ENCODE measurements around the gene MAP3K2. TPM values are rescaled to one million over a fixed set of nuclear protein-coding genes. Genes with fewer than 3 reads are reported as not detected.

MAP3K2 gene
- total RNA-seq, 1 experiment from 2014 or later: 36.0 TPM

DNA sequence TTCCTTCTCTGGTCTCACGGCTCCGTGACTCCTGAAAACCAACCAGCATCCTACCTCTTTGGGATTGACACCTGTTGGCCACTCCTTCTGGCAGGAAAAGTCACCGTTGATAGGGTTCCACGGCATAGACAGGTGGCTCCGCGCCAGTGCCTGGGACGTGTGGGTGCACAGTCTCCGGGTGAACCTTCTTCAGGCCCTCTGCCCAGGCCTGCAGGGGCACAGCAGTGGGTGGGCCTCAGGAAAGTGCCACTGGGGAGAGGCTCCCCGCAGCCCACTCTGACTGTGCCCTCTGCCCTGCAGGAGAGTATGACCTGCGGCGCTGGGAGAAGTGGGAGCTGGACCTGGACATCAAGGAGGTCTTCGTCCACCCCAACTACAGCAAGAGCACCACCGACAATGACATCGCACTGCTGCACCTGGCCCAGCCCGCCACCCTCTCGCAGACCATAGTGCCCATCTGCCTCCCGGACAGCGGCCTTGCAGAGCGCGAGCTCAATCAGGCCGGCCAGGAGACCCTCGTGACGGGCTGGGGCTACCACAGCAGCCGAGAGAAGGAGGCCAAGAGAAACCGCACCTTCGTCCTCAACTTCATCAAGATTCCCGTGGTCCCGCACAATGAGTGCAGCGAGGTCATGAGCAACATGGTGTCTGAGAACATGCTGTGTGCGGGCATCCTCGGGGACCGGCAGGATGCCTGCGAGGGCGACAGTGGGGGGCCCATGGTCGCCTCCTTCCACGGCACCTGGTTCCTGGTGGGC is 40.5 kb upstream of the MAP3K2 start:
- H3K4me1 ChIP-seq (ENCODE audit: low read length): peaks cover 5% of the 10 kb centered on the region; the same call in 1 of the 2 replicates
- no peak for DNase-seq
- no peak overlapping the region for H2AFZ ChIP-seq (ENCODE audit: low read length)
- no peaks in the 10 kb centered on the region for H3K9me2 ChIP-seq (replicated peaks; ENCODE audit: insufficient read depth, low read length)
- H3K27ac ChIP-seq (ENCODE audit: low read length): no peak overlapping the region
- no peak overlapping the region for H3K4me3 ChIP-seq (ENCODE audit: low read length)
- no peaks in the 10 kb centered on the region for H3K27me3 ChIP-seq (ENCODE audit: low read length)
- no peak overlapping the region for H3K9ac ChIP-seq (ENCODE audit: low read length)
- no peak overlapping the region for H3K4me2 ChIP-seq (ENCODE audit: low read depth, low read length, poor library complexity, severe bottlenecking)
- H4K20me1 ChIP-seq (ENCODE audit: insufficient read depth, low read depth, low read length): no peaks in the 10 kb centered on the region
- no peaks in the 10 kb centered on the region for H3K36me3 ChIP-seq (ENCODE audit: insufficient read depth, low read length)
- H3K79me2 ChIP-seq (ENCODE audit: low read length): no peaks in the 10 kb centered on the region
- H3K9me3 ChIP-seq (ENCODE audit: low read length): no peaks in the 10 kb centered on the region

DNA sequence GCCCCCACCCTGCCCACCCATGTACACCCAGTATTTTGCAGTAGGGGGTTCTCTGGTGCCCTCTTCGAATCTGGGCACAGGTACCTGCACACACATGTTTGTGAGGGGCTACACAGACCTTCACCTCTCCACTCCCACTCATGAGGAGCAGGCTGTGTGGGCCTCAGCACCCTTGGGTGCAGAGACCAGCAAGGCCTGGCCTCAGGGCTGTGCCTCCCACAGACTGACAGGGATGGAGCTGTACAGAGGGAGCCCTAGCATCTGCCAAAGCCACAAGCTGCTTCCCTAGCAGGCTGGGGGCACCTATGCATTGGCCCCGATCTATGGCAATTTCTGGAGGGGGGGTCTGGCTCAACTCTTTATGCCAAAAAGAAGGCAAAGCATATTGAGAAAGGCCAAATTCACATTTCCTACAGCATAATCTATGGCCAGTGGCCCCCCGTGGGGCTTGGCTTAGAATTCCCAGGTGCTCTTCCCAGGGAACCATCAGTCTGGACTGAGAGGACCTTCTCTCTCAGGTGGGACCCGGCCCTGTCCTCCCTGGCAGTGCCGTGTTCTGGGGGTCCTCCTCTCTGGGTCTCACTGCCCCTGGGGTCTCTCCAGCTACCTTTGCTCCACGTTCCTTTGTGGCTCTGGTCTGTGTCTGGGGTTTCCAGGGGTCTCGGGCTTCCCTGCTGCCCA is 39.7 kb upstream of the MAP3K2 start:
- Histone ChIP-seq H3K9me3 (ENCODE audit: low read length) (no peaks in the 10 kb centered on the region), H3K27me3 (ENCODE audit: low read length) (no peaks in the 10 kb centered on the region), H2AFZ (ENCODE audit: low read length) (no peak overlapping the region), H3K9me2 (replicated peaks; ENCODE audit: insufficient read depth, low read length) (no peaks in the 10 kb centered on the region), H4K20me1 (ENCODE audit: insufficient read depth, low read depth, low read length) (no peaks in the 10 kb centered on the region), H3K4me3 (ENCODE audit: low read length) (no peak overlapping the region), H3K79me2 (ENCODE audit: low read length) (no peaks in the 10 kb centered on the region), H3K4me2 (ENCODE audit: low read depth, low read length, poor library complexity, severe bottlenecking) (no peak overlapping the region), H3K36me3 (ENCODE audit: insufficient read depth, low read length) (no peaks in the 10 kb centered on the region), H3K4me1 (ENCODE audit: low read length) (peaks cover 5% of the 10 kb centered on the region; the same call in 1 of the 2 replicates), H3K27ac (ENCODE audit: low read length) (no peak overlapping the region), H3K9ac (ENCODE audit: low read length) (no peak overlapping the region)
- no peak for DNase-seq

DNA sequence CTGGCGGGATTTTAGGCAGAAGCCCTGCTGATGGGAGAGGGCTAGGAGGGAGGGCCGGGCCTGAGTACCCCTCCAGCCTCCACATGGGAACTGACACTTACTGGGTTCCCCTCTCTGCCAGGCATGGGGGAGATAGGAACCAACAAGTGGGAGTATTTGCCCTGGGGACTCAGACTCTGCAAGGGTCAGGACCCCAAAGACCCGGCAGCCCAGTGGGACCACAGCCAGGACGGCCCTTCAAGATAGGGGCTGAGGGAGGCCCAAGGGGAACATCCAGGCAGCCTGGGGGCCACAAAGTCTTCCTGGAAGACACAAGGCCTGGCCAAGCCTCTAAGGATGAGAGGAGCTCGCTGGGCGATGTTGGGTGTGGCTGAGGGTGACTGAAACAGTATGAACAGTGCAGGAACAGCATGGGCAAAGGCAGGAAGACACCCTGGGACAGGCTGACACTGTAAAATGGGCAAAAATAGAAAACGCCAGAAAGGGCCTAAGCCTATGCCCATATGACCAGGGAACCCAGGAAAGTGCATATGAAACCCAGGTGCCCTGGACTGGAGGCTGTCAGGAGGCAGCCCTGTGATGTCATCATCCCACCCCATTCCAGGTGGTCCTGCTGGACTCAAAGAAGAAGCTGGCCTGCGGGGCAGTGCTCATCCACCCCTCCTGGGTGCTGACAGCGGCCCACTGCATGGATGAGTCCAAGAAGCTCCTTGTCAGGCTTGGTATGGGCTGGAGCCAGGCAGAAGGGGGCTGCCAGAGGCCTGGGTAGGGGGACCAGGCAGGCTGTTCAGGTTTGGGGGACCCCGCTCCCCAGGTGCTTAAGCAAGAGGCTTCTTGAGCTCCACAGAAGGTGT is 39.0 kb upstream of the MAP3K2 start:
- H2AFZ ChIP-seq (ENCODE audit: low read length): no peak overlapping the region
- H3K4me2 ChIP-seq (ENCODE audit: low read depth, low read length, poor library complexity, severe bottlenecking): no peak overlapping the region
- no peaks in the 10 kb centered on the region for H3K79me2 ChIP-seq (ENCODE audit: low read length)
- no peak for DNase-seq
- H3K36me3 ChIP-seq (ENCODE audit: insufficient read depth, low read length): no peaks in the 10 kb centered on the region
- H3K9me2 ChIP-seq (replicated peaks; ENCODE audit: insufficient read depth, low read length): no peaks in the 10 kb centered on the region
- H3K9me3 ChIP-seq (ENCODE audit: low read length): no peaks in the 10 kb centered on the region
- H3K4me1 ChIP-seq (ENCODE audit: low read length): peaks cover 5% of the 10 kb centered on the region; the same call in 1 of the 2 replicates
- no peaks in the 10 kb centered on the region for H3K27me3 ChIP-seq (ENCODE audit: low read length)
- no peak overlapping the region for H3K27ac ChIP-seq (ENCODE audit: low read length)
- H4K20me1 ChIP-seq (ENCODE audit: insufficient read depth, low read depth, low read length): no peaks in the 10 kb centered on the region
- H3K9ac ChIP-seq (ENCODE audit: low read length): no peak overlapping the region
- no peak overlapping the region for H3K4me3 ChIP-seq (ENCODE audit: low read length)

DNA sequence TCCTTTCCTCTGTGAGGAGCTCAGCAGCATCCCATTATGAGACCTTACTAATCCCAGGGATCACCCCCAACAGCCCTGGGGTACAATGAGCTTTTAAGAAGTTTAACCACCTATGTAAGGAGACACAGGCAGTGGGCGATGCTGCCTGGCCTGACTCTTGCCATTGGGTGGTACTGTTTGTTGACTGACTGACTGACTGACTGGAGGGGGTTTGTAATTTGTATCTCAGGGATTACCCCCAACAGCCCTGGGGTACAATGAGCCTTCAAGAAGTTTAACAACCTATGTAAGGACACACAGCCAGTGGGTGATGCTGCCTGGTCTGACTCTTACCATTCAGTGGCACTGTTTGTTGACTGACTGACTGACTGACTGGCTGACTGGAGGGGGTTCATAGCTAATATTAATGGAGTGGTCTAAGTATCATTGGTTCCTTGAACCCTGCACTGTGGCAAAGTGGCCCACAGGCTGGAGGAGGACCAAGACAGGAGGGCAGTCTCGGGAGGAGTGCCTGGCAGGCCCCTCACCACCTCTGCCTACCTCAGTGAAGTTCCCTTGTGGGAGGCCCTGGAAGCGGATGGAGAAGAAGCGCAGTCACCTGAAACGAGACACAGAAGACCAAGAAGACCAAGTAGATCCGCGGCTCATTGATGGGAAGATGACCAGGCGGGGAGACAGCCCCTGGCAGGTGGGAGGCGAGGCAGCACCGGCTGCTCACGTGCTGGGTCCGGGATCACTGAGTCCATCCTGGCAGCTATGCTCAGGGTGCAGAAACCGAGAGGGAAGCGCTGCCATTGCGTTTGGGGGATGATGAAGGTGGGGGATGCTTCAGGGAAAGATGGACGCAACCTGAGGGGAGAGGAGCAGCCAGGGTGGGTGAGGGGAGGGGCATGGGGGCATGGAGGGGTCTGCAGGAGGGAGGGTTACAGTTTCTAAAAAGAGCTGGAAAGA is 38.0 kb upstream of the MAP3K2 start:
- Histone ChIP-seq H3K4me3 (ENCODE audit: low read length) (no peak overlapping the region), H3K9me2 (replicated peaks; ENCODE audit: insufficient read depth, low read length) (no peaks in the 10 kb centered on the region), H3K79me2 (ENCODE audit: low read length) (no peaks in the 10 kb centered on the region), H3K27me3 (ENCODE audit: low read length) (no peaks in the 10 kb centered on the region), H4K20me1 (ENCODE audit: insufficient read depth, low read depth, low read length) (no peaks in the 10 kb centered on the region), H3K9ac (ENCODE audit: low read length) (no peak overlapping the region), H3K4me1 (ENCODE audit: low read length) (peaks cover 5% of the 10 kb centered on the region; the same call in 1 of the 2 replicates), H3K27ac (ENCODE audit: low read length) (no peak overlapping the region), H3K36me3 (ENCODE audit: insufficient read depth, low read length) (no peaks in the 10 kb centered on the region), H3K9me3 (ENCODE audit: low read length) (no peaks in the 10 kb centered on the region), H3K4me2 (ENCODE audit: low read depth, low read length, poor library complexity, severe bottlenecking) (no peak overlapping the region), H2AFZ (ENCODE audit: low read length) (no peak overlapping the region)
- no peak for DNase-seq

DNA sequence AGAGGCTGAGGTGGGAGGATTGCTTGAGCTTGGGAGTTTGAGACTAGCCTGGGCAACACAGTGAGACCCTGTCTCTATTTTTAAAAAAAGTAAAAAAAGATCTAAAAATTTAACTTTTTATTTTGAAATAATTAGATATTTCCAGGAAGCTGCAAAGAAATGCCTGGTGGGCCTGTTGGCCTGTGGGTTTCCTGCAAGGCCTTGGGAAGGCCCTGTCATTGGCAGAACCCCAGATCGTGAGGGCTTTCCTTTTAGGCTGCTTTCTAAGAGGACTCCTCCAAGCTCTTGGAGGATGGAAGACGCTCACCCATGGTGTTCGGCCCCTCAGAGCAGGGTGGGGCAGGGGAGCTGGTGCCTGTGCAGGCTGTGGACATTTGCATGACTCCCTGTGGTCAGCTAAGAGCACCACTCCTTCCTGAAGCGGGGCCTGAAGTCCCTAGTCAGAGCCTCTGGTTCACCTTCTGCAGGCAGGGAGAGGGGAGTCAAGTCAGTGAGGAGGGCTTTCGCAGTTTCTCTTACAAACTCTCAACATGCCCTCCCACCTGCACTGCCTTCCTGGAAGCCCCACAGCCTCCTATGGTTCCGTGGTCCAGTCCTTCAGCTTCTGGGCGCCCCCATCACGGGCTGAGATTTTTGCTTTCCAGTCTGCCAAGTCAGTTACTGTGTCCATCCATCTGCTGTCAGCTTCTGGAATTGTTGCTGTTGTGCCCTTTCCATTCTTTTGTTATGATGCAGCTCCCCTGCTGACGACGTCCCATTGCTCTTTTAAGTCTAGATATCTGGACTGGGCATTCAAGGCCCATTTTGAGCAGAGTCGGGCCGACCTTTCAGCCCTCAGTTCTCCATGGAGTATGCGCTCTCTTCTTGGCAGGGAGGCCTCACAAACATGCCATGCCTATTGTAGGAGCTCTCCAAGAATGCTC is 37.1 kb upstream of the MAP3K2 start:
- no peaks in the 10 kb centered on the region for H3K36me3 ChIP-seq (ENCODE audit: insufficient read depth, low read length)
- no peaks in the 10 kb centered on the region for H3K79me2 ChIP-seq (ENCODE audit: low read length)
- H3K4me2 ChIP-seq (ENCODE audit: low read depth, low read length, poor library complexity, severe bottlenecking): no peak overlapping the region
- no peak overlapping the region for H2AFZ ChIP-seq (ENCODE audit: low read length)
- H3K9me3 ChIP-seq (ENCODE audit: low read length): no peaks in the 10 kb centered on the region
- no peaks in the 10 kb centered on the region for H3K9me2 ChIP-seq (replicated peaks; ENCODE audit: insufficient read depth, low read length)
- H4K20me1 ChIP-seq (ENCODE audit: insufficient read depth, low read depth, low read length): no peaks in the 10 kb centered on the region
- H3K9ac ChIP-seq (ENCODE audit: low read length): no peak overlapping the region
- H3K4me3 ChIP-seq (ENCODE audit: low read length): no peak overlapping the region
- no peaks in the 10 kb centered on the region for H3K27me3 ChIP-seq (ENCODE audit: low read length)
- no peak overlapping the region for H3K27ac ChIP-seq (ENCODE audit: low read length)
- H3K4me1 ChIP-seq (ENCODE audit: low read length): peaks cover 5% of the 10 kb centered on the region; the same call in 1 of the 2 replicates
- DNase-seq: no peak

DNA sequence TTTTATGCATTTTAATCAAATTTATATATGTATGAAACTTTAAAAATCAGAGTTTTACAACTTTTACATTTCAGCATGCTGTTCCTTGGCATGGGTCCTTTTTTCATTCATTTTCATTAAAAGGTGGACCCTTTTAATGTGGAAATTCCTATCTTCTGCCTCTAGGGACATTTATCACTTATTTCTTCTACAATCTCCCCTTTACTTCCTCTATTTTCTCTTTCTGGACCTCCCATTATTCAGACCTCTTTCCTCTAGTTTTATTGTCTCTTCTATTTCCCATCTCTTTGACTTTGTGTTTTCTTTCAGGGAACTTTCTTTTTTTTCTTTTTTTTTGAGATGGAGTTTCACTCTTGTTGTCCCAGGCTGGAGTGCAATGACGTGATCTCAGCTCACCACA is 36.1 kb upstream of the MAP3K2 start:
- H3K27ac ChIP-seq (ENCODE audit: low read length): no peak overlapping the region
- H3K27me3 ChIP-seq (ENCODE audit: low read length): no peaks in the 10 kb centered on the region
- peaks cover 5% of the 10 kb centered on the region; the same call in 1 of the 2 replicates for H3K4me1 ChIP-seq (ENCODE audit: low read length)
- no peaks in the 10 kb centered on the region for H3K36me3 ChIP-seq (ENCODE audit: insufficient read depth, low read length)
- H3K79me2 ChIP-seq (ENCODE audit: low read length): no peaks in the 10 kb centered on the region
- no peaks in the 10 kb centered on the region for H4K20me1 ChIP-seq (ENCODE audit: insufficient read depth, low read depth, low read length)
- H3K9ac ChIP-seq (ENCODE audit: low read length): no peak overlapping the region
- H3K9me2 ChIP-seq (replicated peaks; ENCODE audit: insufficient read depth, low read length): no peaks in the 10 kb centered on the region
- no peak overlapping the region for H3K4me3 ChIP-seq (ENCODE audit: low read length)
- DNase-seq: no peak
- no peak overlapping the region for H2AFZ ChIP-seq (ENCODE audit: low read length)
- no peaks in the 10 kb centered on the region for H3K9me3 ChIP-seq (ENCODE audit: low read length)
- no peak overlapping the region for H3K4me2 ChIP-seq (ENCODE audit: low read depth, low read length, poor library complexity, severe bottlenecking)

DNA sequence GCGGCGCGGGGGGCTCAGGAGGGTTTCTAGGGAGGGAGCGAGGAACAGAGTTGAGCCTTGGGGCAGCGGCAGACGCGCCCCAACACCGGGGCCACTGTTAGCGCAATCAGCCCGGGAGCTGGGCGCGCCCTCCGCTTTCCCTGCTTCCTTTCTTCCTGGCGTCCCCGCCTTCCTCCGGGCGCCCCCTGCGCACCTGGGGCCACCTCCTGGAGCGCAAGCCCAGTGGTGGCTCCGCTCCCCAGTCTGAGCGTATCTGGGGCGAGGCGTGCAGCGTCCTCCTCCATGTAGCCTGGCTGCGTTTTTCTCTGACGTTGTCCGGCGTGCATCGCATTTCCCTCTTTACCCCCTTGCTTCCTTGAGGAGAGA is 35.7 kb upstream of the MAP3K2 start:
- no peaks in the 10 kb centered on the region for H3K9me3 ChIP-seq (ENCODE audit: low read length)
- no peak overlapping the region for H2AFZ ChIP-seq (ENCODE audit: low read length)

More for the DNA sequence above, 35.7 kb upstream of the MAP3K2 start:
- Histone ChIP-seq H3K4me2 (ENCODE audit: low read depth, low read length, poor library complexity, severe bottlenecking) (no peak overlapping the region), H4K20me1 (ENCODE audit: insufficient read depth, low read depth, low read length) (no peaks in the 10 kb centered on the region), H3K27me3 (ENCODE audit: low read length) (no peaks in the 10 kb centered on the region), H3K9me2 (replicated peaks; ENCODE audit: insufficient read depth, low read length) (no peaks in the 10 kb centered on the region), H3K36me3 (ENCODE audit: insufficient read depth, low read length) (no peaks in the 10 kb centered on the region), H3K4me1 (ENCODE audit: low read length) (peaks cover 5% of the 10 kb centered on the region; the same call in 1 of the 2 replicates), H3K4me3 (ENCODE audit: low read length) (no peak overlapping the region), H3K9ac (ENCODE audit: low read length) (no peak overlapping the region), H3K27ac (ENCODE audit: low read length) (no peak overlapping the region), H3K79me2 (ENCODE audit: low read length) (no peaks in the 10 kb centered on the region)
- no peak for DNase-seq

Measured in Karpas-422 (cell line).